Measurements from ENCODE around the gene PDE1A.

- TF ChIP-seq CTCF (IDR thresholded peaks at IDR 0.05) (no peak), POLR2A (IDR thresholded peaks at IDR 0.05) (no peak)
Measured at GRCh38 chr2:182372661-182373060, 54.2 kb downstream of the PDE1A start.

Measured in thyroid gland (tissue), 4 donors.